H9 (cell line): Measurements from ENCODE around the gene XPC. TPM values are rescaled to one million over a fixed set of nuclear protein-coding genes. Genes with fewer than 3 reads are reported as not detected.

Source experiments
- DNase-seq: peaks from one replicate; pipeline ENCODE4 v3.0.0-alpha.2; 2017
- H2AFZ ChIP-seq: one replicate; pipeline ENCODE4 v1.6.1; 2013; ENCODE audit warnings: mild to moderate bottlenecking, low read length, control low read depth, moderate library complexity
- H2AK5ac ChIP-seq: 2 replicates; pipeline ENCODE4 v1.6.1; 2013; ENCODE audit warnings: low read length, control low read depth, mixed read lengths; ENCODE audit not compliant: insufficient read length
- H2BK120ac ChIP-seq: one replicate; pipeline ENCODE4 v1.6.1; 2013; ENCODE audit warnings: low read depth, mild to moderate bottlenecking, low read length, control low read depth, inconsistent platforms; ENCODE audit not compliant: poor library complexity, severe bottlenecking
- H2BK12ac ChIP-seq: 2 replicates; pipeline ENCODE4 v1.6.1; 2013; ENCODE audit warnings: low read length, control low read depth, mixed read lengths, low read depth; ENCODE audit not compliant: insufficient read length
- H2BK15ac ChIP-seq: 2 replicates; pipeline ENCODE4 v1.6.1; 2013; ENCODE audit warnings: low read depth, low read length, control low read depth
- H2BK20ac ChIP-seq: one replicate; pipeline ENCODE4 v1.6.1; 2013; ENCODE audit warnings: low read depth, mild to moderate bottlenecking, low read length, control low read depth, inconsistent platforms; ENCODE audit not compliant: poor library complexity, severe bottlenecking
- H2BK5ac ChIP-seq: 2 replicates; pipeline ENCODE4 v1.6.1; 2013; ENCODE audit warnings: low read length, control low read depth, mixed read lengths; ENCODE audit not compliant: insufficient read length
- H3K14ac ChIP-seq: 2 replicates; pipeline ENCODE4 v1.6.1; 2013; ENCODE audit warnings: low read length, control low read depth; ENCODE audit not compliant: insufficient read depth
- H3K18ac ChIP-seq: 2 replicates; pipeline ENCODE4 v1.6.1; 2013; ENCODE audit warnings: low read depth, mild to moderate bottlenecking, mixed read lengths, low read length, control low read depth; ENCODE audit not compliant: insufficient read length
- H3K23ac ChIP-seq: 2 replicates; pipeline ENCODE4 v1.6.1; 2013; ENCODE audit warnings: low read length, control low read depth, mixed read lengths, low read depth; ENCODE audit not compliant: insufficient read length
- H3K23me2 ChIP-seq: 2 replicates; pipeline ENCODE4 v1.6.1; 2013; ENCODE audit warnings: low read depth, mild to moderate bottlenecking, mixed read lengths, low read length, control low read depth; ENCODE audit not compliant: insufficient read length, poor library complexity, severe bottlenecking
- H3K27ac ChIP-seq: 2 replicates; pipeline ENCODE4 v1.5.1; 2013; ENCODE audit warnings: low read length, control low read depth, mixed read lengths, low read depth; ENCODE audit not compliant: insufficient read length
- H3K27me3 ChIP-seq: 2 replicates; pipeline ENCODE4 v1.6.1; 2013; ENCODE audit warnings: low read length, control low read depth, inconsistent platforms; ENCODE audit not compliant: insufficient read depth
- H3K4ac ChIP-seq: 2 replicates; pipeline ENCODE4 v1.6.1; 2013; ENCODE audit warnings: low read depth, mild to moderate bottlenecking, control low read depth, inconsistent platforms, low read length, moderate library complexity
- H3K4me1 ChIP-seq: 2 replicates; pipeline ENCODE4 v1.6.1; 2013; ENCODE audit warnings: low read length, control low read depth, inconsistent platforms; ENCODE audit not compliant: insufficient read depth
- H3K4me2 ChIP-seq: 2 replicates; pipeline ENCODE4 v1.6.1; 2013; ENCODE audit warnings: low read length, control low read depth, mixed read lengths; ENCODE audit not compliant: insufficient read length, insufficient read depth
- H3K56ac ChIP-seq: 2 replicates; pipeline ENCODE4 v1.6.1; 2013; ENCODE audit warnings: low read depth, mild to moderate bottlenecking, mixed read lengths, low read length, control low read depth; ENCODE audit not compliant: insufficient read length
- H3K79me1 ChIP-seq: 2 replicates; pipeline ENCODE4 v1.6.1; 2013; ENCODE audit warnings: low read depth, mild to moderate bottlenecking, moderate library complexity, low read length, control low read depth, inconsistent platforms; ENCODE audit not compliant: insufficient read depth, poor library complexity, severe bottlenecking
- H3K79me2 ChIP-seq: 2 replicates; pipeline ENCODE4 v1.6.1; 2013; ENCODE audit warnings: low read length, control low read depth, inconsistent platforms; ENCODE audit not compliant: insufficient read depth
- H3K9ac ChIP-seq: 2 replicates; pipeline ENCODE4 v1.6.1; 2013; ENCODE audit warnings: low read length, control low read depth, mixed read lengths; ENCODE audit not compliant: insufficient read length; ENCODE audit errors: extremely low read depth
- H3K9me3 ChIP-seq: one replicate; pipeline ENCODE4 v1.6.1; 2013; ENCODE audit warnings: low read depth, low read length, inconsistent platforms; ENCODE audit not compliant: control insufficient read depth
- H3T11ph ChIP-seq: one replicate; pipeline ENCODE4 v1.6.1; 2013; ENCODE audit warnings: mild to moderate bottlenecking, low read length, control low read depth, inconsistent platforms
- H4K20me1 ChIP-seq: one replicate; pipeline ENCODE4 v1.6.1; 2013; ENCODE audit not compliant: control insufficient read depth, insufficient read length, insufficient read depth
- H4K5ac ChIP-seq: 2 replicates; pipeline ENCODE4 v1.6.1; 2013; ENCODE audit warnings: low read depth, mild to moderate bottlenecking, mixed read lengths, low read length, control low read depth; ENCODE audit not compliant: insufficient read length
- H4K8ac ChIP-seq: replicated peaks from 2 replicates; pipeline ENCODE4 v1.6.1; 2013; ENCODE audit warnings: low read length, control low read depth, mixed read lengths, low read depth; ENCODE audit not compliant: insufficient read length
- H4K91ac ChIP-seq: 2 replicates; pipeline ENCODE4 v1.6.1; 2013; ENCODE audit warnings: low read depth, mild to moderate bottlenecking, moderate library complexity, mixed read lengths, low read length, control low read depth; ENCODE audit not compliant: insufficient read length
- H3K27ac Mint-ChIP-seq, 3 experiments: 2 replicates in 2 of 3; 3 replicates in 1 of 3; pipeline ENCODE4 v1.8.0; 2020 to 2021; ENCODE audit warnings: mixed read lengths in 3 of 3, mild to moderate bottlenecking in 1 of 3, moderate library complexity in 1 of 3
- H3K27me3 Mint-ChIP-seq: 2 replicates; pipeline ENCODE4 v1.8.0; 2021; ENCODE audit warnings: low read depth, mild to moderate bottlenecking, moderate library complexity, mixed read lengths
- H3K36me3 Mint-ChIP-seq, 3 experiments: 2 replicates in 2 of 3; 3 replicates in 1 of 3; pipeline ENCODE4 v1.8.0; 2020 to 2021; ENCODE audit warnings: low read depth in 3 of 3, mixed read lengths in 3 of 3; ENCODE audit not compliant: insufficient read depth in 1 of 3
- H3K4me1 Mint-ChIP-seq, 2 experiments: 2 replicates each; pipeline ENCODE4 v1.8.0; 2020; ENCODE audit warnings: mixed read lengths in 2 of 2
- H3K4me3 Mint-ChIP-seq, 2 experiments: 2 replicates in 1 of 2; 3 replicates in 1 of 2; pipeline ENCODE4 v1.8.0; 2020 to 2021; ENCODE audit warnings: mild to moderate bottlenecking in 2 of 2, mixed read lengths in 2 of 2, moderate library complexity in 1 of 2
- H3K9me3 Mint-ChIP-seq, 2 experiments: 2 replicates in 1 of 2; 3 replicates in 1 of 2; pipeline ENCODE4 v1.8.0; 2020; ENCODE audit warnings: mild to moderate bottlenecking in 2 of 2, mixed read lengths in 2 of 2, moderate library complexity in 1 of 2
- WGBS: extraction: QIAGEN DNeasy Blood & Tissue Kit; methylation state at CpG from one replicate; pipeline ENCODE4 v1.1.7; 2013; ENCODE audit warnings: missing lambda C conversion rate, low lambda C conversion rate, mixed read lengths; ENCODE audit not compliant: insufficient read length; ENCODE audit errors: extremely low coverage; 5-methylcytosine and 5-hydroxymethylcytosine counted together
- total RNA-seq: library from RNA; stranded (reverse); gene quantifications from 2 replicates; pipeline ENCODE4 v1.2.1, GENCODE V29; 2021
- TF ChIP-seq, protein P1 (sequence below): fragments of 200-600 bp; sonication (generic); conservative IDR thresholded peaks from 3 replicates; pipeline ENCODE4 v1.8.0; 2021; ENCODE audit warnings: antibody characterized with exemption, mild to moderate bottlenecking

The XPC gene
- total RNA-seq, 1 experiment from 2014 or later: 30.3 TPM

DNA sequence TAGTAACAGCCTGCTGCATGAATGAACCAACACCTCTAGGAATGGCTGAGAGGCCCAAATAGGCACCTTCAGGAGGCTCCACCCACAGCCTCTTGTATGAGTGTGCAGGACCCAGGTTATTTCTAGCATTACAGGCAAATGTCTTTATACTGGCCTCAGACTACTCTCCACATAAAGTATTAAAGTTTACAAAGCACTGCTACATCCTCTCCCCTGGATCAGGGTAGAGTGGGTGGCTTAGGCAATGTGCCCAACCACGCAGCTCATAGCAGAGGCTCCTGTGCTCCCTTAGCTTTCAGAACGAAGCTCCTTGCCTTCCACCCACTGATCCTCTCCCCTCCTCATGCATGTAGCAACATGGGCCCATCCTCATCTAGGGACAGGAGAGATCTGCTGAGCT lies 37.3 kb downstream of the XPC start:
- H3K4me2 ChIP-seq: no peak overlapping the region
- Mint-ChIP-seq H3K4me3 (no peak overlapping the region), H3K27ac (no peak overlapping the region), H3K4me1 (peaks cover 4 to 10% of the 10 kb centered on the region in 2 experiments; a peak in 3 of 4 replicates), H3K9me3 (no peaks in the 10 kb centered on the region), H3K36me3 (peaks cover 9 to 63% (median 22%) of the 10 kb centered on the region in 3 experiments; a peak in 6 of 7 replicates), H3K27me3 (no peaks in the 10 kb centered on the region; the same call in 1 of the 2 replicates)
- H4K8ac ChIP-seq: no peak overlapping the region
- H3T11ph ChIP-seq: no peak overlapping the region
- no peak overlapping the region for H4K5ac ChIP-seq
- no peaks in the 10 kb centered on the region for H3K27me3 ChIP-seq
- H2BK5ac ChIP-seq: no peak overlapping the region
- no peak overlapping the region for H2AK5ac ChIP-seq
- no peak overlapping the region for H2BK20ac ChIP-seq
- no peaks in the 10 kb centered on the region for H3K23me2 ChIP-seq
- no CpG with 5 or more reads among the region's 2 CpGs for WGBS
- H2AFZ ChIP-seq: no peak overlapping the region
- peaks cover 2% of the 10 kb centered on the region for H4K20me1 ChIP-seq
- H3K14ac ChIP-seq: no peak overlapping the region
- H3K56ac ChIP-seq: no peak overlapping the region
- H3K4me1 ChIP-seq: no peaks in the 10 kb centered on the region; the same call in 1 of the 2 replicates
- H2BK12ac ChIP-seq: no peak overlapping the region
- no peak overlapping the region for H3K4ac ChIP-seq
- no peak overlapping the region for H4K91ac ChIP-seq
- TF ChIP-seq, protein P1, sequence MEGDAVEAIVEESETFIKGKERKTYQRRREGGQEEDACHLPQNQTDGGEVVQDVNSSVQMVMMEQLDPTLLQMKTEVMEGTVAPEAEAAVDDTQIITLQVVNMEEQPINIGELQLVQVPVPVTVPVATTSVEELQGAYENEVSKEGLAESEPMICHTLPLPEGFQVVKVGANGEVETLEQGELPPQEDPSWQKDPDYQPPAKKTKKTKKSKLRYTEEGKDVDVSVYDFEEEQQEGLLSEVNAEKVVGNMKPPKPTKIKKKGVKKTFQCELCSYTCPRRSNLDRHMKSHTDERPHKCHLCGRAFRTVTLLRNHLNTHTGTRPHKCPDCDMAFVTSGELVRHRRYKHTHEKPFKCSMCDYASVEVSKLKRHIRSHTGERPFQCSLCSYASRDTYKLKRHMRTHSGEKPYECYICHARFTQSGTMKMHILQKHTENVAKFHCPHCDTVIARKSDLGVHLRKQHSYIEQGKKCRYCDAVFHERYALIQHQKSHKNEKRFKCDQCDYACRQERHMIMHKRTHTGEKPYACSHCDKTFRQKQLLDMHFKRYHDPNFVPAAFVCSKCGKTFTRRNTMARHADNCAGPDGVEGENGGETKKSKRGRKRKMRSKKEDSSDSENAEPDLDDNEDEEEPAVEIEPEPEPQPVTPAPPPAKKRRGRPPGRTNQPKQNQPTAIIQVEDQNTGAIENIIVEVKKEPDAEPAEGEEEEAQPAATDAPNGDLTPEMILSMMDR: no peak
- H3K18ac ChIP-seq: no peak overlapping the region
- H3K23ac ChIP-seq: no peak overlapping the region
- H3K79me1 ChIP-seq: no peaks in the 10 kb centered on the region
- no peaks in the 10 kb centered on the region for H3K9me3 ChIP-seq
- no peak overlapping the region for H2BK120ac ChIP-seq
- H3K79me2 ChIP-seq: no peaks in the 10 kb centered on the region
- no peak overlapping the region for H3K27ac ChIP-seq
- no peak overlapping the region for H3K9ac ChIP-seq
- no peak overlapping the region for H2BK15ac ChIP-seq
- no peak for DNase-seq
